HCEC 1CT (cell line): ENCODE results near the gene CPNE4.
A peak's percentile ranks its signal among the peaks of the same experiment; 100 is the strongest.
"Not testable (repeated sequence)": the region's sequence is repeated elsewhere in the genome, so short reads cannot be mapped to it uniquely, and the experiment has no call there.

Source experiments
- DNase-seq: peaks from one replicate; pipeline ENCODE4 v3.0.0-alpha.2; 2017

CPNE4 gene

DNA sequence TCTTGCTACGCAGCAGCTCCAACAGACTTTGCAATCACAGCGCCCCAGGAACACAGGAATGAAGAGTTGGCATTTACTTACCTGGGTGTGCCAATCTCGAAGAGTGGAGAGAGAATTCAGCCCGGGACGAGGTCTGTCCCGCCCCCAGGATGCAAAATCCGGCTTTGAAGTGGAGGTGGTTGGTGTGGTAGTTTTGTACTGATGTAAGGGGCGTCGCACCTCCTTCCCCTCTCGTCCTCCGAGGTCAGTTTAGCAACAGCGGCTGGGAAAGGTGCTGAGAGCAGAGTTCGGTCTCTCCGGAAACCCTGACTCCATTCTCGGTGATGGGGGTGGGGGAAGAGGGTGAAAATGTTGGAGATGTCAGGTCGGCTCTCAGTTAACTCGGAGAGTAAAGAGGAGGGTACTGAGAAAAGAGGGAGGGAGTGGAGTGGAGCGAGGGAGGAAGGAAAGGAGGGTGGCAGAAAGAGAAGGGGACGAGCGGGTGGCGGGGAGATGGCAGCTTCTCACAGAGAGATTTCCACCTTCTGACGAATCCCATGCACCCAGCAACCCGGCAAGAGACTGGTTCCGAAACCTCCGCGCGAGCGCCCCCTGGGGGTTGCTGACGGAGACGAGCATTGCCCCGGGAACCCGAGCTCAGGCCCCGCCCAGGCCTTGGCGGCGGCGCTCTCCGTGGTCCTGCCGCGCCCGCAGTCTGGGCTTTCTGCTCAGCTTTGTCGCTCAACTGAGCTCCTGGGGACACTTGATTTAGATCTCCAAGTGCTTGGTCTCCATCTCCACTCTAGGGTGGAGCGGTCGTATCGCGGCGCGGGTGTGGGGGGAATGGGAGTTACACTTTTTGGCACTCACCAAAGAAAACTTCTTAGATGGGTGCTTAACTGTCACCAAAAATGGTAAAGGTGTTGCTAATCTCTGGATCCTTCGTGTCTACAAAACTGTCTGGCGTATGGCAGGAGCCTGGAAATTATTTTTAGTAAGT is at the start of gene CPNE4:
Gene CPNE4, minus strand, starts transcription at position 529 of the 979 bp plus-strand sequence.
- DNase-seq, result peak; percentile 64

DNA sequence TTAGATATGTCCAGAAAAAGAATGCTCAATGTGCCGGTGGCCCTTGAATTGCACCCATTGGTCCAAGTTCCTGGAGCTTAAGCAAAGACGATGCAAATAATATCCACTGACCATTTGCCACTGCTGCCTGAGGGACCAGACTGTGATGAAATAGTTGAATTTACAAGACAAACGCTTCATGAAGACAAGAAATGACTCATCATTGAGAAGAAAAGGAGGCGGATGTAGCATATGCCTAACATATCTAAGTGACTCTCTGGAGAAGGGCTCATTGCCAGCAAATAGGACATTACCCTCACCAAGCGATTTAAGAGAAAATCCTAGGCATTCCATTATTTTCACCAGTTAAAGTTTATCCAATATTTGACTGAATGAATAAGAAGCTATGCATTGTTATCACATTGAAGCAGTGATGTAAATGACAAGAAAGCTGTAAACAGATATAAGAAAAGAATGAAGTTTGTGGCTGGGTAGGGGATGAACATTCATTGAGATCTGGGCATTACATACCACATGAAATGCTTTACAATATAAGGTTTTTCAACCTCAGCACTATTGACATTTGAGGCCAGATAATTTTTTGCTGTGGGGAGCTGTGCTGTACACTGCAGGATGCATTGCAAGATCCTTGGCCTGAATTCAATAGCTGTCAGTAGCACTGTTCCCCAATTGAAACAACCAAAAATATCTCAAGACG is 48.9 kb upstream of the CPNE4 start:
- DNase-seq, result peak; percentile 26

DNA sequence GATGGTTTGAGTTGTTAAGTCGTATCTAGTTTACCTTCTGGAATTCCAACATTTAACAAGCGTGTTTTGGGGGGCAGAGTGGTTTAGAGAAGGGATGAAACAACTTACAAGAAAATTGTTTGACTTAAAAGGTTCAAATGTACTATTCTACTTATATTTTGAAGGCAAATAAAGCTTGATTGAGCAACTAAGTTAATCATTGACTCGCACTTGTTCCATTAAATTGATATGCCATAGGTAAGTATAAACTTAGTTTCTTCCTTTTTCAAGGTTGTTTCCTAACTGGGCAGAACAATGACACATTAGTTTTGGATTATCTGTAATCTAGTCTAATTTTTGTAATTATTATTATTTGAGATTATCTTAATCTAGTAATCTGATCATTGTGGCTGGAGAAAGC is 48.3 kb upstream of the CPNE4 start:
- DNase-seq, result no peak

DNA sequence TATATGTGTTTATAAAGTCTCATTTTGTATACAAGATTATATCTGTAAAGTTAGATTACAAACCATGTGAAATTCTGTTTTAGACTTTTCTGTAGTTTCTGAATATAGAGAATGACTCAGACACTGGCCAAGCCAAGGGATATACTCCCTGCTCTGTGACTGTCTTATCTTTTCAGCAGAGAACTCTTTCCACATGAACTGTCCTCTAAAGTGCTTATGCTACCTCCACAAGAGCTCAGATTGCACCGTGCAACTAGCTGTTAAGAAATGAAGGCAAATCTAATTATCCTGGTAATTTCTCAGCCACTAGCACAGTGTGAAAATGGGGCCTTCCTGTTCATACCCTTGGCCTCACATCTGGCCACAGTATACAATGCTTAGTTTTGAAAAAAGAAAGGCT is 44.3 kb upstream of the CPNE4 start:
- no peak for DNase-seq

DNA sequence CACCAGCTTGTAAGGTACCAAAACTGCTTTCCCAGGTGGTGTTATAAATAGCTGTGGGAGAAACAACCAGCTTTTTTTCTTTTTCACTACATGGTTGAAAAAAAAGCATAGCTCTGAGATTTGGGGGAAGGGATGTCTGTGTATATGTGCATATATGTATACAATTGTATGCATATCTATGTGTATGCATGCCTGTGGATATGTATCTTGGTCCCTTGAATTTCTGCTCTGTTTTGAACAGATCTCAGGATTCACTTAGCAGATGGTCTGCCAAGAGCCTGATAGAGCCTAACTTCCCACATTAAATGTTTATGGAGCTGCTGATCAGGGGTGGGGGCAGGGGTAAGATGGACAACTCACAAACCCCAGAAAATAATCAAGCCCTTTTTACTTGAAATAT is 39.0 kb upstream of the CPNE4 start:
- no peak for DNase-seq

DNA sequence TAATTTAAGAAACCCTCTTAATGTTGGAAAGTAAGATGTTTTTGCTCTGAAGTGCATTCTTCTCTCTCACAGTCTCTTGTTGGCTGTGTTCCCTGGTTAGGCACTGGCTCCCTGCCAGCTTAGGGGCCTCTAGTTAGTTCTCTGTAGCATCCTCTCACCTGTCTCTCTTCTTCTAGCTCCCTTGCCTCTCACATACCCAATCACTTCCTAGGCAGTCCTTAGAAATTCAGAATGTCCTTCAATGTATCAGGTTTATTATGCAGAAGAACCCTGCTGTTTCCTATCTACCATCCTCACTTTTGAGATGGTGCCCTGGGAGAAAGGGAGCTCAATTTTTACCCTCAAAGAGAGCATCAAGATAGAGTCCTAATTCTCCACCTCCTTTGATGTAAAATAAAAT is 36.2 kb upstream of the CPNE4 start:
- DNase-seq, result no peak

DNA sequence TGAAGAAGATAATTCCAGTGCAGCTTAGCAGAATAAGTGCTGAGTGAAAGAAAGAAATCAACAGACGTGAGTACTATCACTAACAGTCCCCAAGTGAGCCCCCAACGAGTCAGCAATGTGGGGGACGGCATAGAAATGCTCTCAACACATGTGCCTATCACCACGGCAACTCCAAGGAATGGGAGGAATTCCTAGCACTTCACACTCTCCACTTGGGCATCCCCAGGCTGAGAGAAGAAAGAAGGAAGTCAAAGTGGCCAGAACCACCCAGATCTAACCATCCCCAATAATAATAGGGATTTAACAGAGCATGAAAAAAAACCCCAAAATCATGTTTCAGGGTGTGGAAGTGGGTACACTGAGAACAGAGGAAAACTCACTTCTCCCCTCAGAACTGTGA is 29.3 kb upstream of the CPNE4 start:
- no peak for DNase-seq

DNA sequence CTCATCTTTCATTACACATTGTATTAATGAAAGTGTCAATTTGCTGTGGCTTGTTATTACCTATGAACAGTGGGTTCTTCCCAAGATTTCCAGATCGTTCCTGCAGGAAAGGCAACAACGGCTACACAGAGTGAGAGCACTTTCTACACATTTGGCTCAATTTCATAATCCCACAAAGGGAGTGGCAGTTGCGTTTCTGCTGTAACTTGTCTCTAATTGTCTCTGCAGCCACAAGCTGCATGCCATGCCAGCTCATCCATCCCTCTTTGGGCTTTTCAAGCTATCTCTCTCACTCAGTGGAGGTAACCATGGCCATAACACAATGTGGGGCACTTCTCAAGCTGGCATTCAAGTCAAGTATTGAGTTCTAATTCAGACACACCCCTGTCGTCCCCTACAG is 27.7 kb upstream of the CPNE4 start:
- no peak for DNase-seq

DNA sequence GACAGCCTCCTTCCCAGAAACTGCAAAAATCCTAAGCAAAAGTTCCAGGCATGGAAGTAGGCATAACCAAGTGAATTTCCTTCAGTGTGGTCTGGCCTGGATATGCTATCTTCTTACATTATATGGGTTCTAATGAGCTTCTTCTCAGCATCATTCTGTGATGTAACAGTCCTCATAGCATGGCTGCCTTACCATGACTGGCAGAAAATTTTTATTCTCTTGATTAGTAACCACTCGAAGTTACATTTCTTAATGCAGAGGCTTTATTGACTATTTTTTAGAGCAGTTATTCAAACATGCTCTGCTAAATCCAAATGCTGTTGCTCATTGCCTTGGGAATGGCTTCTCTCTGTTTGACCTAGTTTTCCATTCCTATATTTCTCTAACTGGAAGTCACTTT is 21.1 kb upstream of the CPNE4 start:
- DNase-seq, result no peak

DNA sequence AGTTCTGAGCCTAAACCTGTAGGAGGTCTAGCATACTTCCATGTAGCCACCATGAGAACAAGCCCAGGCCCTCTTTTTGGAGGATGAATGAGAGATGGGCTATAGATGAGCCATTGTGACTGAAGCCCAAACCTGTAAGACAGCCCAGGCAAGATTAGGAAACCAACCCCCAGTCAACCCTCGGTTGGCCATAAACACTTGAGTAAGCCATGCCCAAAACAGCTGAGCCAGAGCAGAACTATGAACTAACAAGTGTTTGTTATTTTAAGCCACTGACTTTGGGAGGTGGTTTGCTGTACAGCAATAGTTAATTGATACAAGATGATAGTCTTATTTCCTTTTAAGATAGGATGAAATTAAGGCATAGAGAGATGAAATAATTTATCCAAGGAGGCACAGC is 12.4 kb upstream of the CPNE4 start:
- DNase-seq, result no peak

DNA sequence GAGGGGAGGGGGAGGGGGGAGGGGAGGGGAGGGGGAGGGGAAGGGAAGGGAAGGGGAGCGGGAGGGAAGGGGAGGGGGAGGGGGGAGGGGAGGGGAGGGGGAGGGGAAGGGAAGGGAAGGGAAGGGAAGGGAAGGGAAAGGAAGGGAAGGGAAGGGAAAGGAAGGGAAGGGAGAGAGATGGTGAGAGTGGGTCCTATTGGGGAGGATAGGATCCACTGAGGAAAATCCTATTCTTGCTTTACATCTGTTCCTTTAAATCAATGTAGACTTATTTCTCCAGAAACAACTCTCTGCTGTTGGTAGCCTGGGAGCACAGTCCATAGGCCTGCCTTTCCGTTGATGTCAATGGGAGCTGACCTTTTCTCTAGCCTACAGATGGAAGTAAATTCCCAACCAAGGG is 10.1 kb upstream of the CPNE4 start:
- not testable (repeated sequence) for DNase-seq

DNA sequence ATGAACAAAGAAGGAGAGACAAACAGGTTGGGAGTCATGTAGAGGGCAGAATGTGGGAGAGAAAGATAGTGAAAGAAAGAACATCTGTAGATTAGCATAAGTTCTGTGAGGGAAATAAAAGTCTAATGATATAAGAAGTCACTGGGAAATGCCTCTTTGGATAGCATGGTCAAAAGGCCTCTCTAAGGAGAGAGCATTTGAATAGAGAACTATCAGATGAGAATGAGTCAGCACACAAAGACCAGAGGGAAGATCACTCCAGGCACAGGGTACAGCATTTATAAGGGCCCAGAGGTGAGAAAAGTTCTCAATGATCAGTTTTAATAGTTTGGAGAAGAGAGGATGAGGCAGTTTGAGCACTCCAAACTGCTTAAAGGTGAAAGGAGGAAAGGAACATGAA is 7.9 kb upstream of the CPNE4 start:
- DNase-seq, result no peak

DNA sequence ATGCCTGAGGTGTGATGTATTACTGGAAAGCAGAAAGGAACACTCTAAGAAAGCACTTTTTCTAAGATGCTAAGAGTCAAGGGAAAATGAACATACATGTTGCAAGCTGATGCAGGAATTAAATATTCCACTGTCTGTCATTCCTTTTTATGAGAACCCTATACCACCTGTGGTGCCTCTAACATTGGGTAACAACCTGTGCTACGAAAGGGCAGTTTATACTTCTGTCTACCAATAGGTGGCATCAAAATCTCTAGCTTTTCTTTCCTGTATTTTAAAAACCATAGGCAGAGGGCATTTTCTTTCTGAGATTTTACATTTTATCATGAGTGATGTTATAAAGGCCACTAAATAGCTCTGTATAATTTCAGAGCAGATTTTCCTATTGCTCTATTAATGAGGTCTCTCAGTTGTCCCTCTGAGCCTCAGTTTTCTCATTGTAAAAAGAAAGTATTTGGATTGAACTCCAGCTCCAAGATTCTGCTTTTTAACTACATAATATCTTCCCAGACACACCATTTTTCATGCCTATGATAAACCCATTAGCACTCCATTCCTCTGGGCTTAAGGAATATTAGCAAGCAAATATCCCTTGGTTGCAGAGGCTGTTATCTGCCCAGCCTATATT is 3.5 kb upstream of the CPNE4 start:
- peak; percentile 54 for DNase-seq

DNA sequence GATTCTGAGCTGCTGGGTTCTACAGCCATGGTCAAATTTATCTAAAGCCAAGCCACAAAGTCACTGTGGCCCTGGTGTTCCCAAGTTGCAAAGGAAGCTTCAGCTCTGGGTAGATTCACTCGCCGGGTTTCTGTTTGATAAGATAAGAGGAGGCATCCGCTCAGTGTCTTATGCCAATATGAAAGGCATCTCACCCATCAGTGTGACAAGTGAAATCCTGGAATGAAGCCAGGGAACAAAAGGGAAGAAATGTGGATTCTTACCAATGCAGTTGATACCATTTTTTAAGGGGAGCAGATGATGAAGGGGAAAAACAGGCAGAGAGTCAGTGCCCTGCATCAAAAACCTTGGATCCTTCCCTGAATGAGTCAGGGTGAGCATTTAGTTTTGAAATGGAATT is 2.8 kb upstream of the CPNE4 start:
- DNase-seq, result no peak

DNA sequence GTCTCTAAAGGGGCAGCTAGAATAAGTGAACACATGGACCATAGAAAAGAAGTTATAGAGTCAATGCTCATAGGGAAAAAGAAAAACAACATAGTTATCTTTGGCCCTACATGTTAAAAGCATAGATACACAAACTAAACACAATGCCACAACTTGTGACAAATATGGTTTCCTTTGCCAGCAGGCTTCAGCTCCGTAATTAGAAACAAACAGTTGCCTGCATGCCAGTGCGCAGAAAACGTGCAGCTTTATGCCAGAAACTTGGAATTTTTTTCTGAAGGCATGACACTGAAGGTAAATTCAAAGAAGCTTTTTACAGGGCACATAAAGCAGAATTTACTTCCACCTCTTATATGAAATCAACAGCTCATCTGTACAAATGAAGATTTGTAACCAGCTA is 2.2 kb upstream of the CPNE4 start:
- no peak for DNase-seq

DNA sequence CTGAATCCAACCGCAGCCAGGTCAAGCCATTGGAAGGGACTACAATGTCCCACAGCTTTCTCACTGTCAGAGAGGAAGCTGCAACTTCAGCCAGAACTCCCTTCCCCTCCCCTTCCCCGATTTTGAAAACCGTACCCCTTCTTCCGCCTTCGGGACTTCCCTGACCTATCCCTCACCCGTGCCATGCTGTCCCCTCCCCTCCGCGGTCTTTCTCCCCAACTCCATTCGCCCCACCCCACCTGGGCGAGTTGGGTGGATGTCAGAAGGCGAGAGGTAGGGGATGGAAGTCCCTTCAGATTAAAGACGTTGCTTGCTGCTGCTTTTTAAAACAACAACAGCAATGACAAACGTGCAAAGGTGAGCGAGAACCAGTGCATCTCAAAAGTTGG is 723 bp downstream of the CPNE4 start:
- no peak for DNase-seq

DNA sequence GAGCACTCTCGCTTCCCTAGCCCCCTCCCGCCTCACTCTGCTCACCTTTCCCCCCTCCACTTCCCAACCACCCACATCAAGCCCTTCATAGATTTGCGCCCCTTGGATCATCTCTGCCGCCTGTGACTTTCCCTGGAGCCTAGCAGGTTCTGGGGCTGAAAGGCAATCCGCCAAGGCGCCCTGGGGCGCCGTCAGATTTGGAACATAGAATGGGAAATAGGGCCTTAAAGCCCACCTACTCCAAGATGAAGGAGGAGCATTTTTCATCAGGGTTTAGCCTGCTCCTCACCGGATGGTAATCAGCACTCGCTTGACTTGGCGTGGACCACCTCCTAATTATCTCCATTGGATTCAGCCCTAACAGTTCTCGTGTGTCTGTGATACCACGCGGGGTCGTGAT is 1.3 kb downstream of the CPNE4 start:
- DNase-seq, result no peak

DNA sequence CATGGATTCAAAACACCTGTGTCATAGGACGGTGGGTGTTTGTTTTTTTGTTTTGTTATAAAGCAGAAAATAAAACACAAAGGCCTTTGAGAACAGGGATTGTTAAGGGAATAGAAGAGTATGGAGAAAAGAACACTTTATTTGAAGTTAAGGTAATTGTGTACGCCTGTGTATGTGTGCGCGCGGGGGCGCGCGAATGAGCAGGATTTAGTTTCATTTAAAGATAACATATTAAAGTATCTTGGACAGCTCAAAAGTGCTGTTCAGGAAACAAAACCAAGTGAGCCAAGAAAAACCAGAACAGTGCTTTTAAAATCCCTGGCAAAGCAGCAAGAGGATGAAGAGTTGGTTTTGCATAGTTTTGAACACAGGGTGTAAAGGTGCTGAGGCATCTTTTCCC is 1.9 kb downstream of the CPNE4 start:
- no peak for DNase-seq

DNA sequence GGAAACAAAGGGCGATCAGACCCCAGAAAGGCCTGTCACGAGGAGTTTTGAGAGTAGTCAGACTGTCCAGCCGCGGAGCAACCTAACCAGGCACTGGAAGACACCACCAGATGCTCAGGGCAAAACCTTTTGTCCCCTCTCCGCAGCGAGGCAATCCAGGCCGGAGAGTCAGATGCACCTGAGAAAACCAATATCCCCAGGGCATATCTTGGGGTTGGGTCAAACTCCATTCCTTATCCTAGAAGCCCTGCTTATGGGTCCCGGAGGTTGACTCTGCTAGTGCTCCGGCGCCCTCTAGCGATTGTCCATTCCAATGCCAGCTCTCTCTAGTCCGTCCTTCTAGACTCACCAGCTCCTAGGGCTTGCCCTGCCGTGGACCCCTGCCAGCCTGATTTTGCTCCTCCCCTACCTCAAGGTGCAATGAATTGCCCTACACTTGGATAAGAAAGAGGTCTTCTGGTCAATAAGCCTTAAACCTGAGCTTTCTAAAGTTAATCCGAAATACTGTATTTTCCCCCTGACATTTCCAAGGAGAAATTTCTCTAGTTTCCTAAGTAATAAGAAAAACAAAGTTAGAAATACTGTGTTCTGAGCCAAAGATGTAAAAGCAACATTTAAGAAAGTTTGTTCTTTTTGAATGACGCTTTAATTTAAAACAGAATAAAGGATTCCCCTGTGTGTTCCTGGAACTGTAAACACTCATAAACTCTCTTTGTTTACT is 5.5 kb downstream of the CPNE4 start:
- peak; percentile 69 for DNase-seq

DNA sequence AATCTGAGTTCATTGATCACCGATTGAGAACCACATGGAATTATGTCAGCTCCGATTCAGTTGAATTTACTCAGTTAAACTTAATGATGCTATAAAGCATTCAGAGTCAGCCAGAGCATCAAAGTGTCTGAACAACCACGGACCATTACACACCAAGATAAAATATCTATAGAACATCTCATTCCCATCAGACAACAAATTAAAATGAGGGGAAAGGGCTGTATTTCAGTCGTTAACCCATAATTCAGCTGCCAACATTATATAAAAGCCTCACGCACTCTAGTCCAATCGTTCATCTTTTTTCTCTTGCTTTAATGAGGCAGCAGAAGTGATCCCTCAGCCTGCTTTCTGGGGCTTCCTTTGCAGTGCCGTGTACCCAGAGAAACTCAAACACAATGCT is 11.9 kb downstream of the CPNE4 start:
- no peak for DNase-seq

DNA sequence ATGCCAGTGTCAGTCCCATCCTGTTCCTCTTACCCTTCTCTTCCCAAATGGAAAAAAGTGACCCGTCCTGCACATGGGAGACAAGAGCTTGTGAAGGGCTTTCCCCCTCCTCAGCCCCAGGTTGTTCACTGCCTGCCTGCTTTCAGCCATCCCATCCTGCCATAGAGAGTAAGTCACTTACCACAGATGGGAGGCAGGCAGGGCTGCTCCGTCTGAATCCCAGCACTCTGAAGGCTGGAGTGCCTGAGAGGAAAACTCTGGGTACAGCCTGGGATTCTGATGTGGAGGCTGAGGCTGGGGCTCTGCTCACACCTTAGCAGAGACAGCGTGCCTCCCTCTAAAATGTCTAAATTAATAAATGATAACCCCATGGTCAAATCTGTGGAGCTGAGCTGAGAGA is 14.8 kb downstream of the CPNE4 start:
- no peak for DNase-seq

DNA sequence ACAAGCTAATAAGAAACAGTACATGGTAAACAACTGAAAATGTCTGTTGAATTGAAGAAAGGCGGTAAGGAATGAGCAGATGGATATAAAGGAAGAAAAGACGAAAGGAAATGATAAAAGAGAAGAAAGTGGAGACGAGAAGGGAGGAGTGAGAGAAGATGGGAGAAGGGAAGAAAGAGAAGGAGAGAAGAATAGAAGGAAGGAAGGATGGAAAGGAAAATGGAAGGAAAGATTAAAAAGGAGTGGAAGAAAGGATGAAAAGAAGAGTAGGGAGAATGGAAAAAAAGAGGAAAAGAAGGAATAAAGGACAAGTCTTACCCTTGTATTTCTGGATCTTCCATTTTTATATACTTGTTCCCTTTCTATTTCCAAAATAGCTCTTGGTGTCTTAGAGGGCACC is 17.7 kb downstream of the CPNE4 start:
- no peak for DNase-seq
